ENCODE data around the gene PNKP. TPM values are rescaled to one million over a fixed set of nuclear protein-coding genes. Genes with fewer than 3 reads are reported as not detected.

Gene PNKP
- total RNA-seq, 1 donor from 2014 or later: 144 TPM

DNA sequence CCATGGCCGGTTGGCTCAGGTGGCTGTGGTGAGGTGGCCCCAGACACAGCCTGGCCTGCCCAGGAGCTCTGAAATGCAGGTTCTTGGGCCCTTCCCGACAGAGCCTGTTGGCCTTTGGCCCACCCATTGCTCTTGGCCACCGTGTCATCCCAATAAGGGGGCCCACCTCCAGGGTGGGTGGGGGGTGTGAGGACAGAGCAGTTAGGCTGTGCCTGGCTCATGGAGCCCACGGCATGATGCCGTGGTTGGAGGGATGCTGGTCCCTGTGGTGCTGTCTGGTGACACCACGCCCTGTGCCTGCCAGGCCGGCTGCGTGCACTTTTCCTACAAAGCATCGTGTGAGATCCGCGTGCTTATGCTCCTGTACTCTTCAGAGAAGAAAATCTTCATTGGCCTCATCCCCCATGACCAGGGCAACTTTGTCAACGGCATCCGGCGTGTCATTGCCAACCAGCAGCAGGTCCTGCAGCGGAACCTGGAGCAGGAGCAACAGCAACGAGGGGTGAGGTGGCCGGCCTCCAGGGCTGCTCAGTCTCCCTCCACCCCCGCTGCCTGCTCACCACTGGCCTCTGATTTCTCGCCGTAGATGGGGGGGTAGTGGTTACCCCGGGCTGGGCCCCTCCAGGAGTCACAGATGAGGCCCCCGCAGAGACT is 7.6 kb downstream of the PNKP start:
- Mint-ChIP-seq H3K36me3 (ENCODE audit: insufficient read depth) (peaks cover 17% of the 10 kb centered on the region), H3K27ac (no peak overlapping the region)
- DNase-seq (ENCODE audit: low spot score, unreplicated experiment): no peak

DNA sequence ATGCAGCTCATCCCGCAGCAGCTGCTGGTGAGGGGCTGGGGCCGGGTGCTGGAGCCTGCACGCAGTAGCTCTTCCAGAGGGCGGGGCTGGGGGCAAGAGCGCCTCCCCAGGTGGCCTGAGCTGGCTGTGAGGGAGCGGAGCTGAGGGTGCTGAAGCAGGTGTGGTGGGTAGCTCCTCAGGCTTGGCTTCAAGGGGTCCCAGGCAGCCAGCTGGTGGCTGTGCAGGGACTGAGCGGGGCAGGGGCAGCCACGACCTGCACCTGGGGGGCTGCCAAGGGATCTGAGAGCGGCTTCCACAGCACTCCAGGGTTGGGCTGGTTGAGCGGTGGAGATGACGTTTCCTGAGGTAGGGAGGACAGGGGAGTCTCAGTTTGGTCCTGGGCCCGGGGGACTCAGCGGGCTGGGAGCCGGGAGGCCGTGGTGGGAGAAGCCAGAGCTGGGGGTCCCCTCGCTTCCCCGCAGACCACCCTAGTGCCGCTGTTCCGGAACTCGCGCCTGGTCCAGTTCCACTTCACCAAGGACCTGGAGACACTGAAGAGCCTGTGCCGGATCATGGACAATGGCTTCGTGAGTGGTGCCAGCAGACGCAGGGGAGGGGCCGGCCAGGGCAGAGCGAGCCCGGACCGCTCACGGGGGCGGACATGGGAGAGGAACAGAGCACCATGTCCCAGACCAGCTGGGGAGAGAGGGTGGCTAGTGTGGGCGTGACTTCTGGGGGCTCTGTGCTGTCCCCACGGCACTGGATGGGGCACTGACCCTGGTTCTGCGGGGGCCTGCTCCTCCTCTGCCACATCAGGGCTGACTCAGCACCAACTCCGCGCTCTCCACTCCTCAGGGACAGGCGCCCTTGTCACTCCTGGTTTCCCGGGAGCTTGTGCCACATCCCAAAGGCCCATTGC is 9.0 kb downstream of the PNKP start:
- H3K4me3 Mint-ChIP-seq (ENCODE audit: low read depth): no peak overlapping the region
- H3K27me3 Mint-ChIP-seq: no peaks in the 10 kb centered on the region
- no peak overlapping the region for H3K27ac Mint-ChIP-seq
- peaks cover 5% of the 10 kb centered on the region for H3K4me1 Mint-ChIP-seq (ENCODE audit: low read depth)
- TF ChIP-seq, protein P1, sequence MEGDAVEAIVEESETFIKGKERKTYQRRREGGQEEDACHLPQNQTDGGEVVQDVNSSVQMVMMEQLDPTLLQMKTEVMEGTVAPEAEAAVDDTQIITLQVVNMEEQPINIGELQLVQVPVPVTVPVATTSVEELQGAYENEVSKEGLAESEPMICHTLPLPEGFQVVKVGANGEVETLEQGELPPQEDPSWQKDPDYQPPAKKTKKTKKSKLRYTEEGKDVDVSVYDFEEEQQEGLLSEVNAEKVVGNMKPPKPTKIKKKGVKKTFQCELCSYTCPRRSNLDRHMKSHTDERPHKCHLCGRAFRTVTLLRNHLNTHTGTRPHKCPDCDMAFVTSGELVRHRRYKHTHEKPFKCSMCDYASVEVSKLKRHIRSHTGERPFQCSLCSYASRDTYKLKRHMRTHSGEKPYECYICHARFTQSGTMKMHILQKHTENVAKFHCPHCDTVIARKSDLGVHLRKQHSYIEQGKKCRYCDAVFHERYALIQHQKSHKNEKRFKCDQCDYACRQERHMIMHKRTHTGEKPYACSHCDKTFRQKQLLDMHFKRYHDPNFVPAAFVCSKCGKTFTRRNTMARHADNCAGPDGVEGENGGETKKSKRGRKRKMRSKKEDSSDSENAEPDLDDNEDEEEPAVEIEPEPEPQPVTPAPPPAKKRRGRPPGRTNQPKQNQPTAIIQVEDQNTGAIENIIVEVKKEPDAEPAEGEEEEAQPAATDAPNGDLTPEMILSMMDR (IDR thresholded peaks at IDR 0.05; ENCODE audit: unreplicated experiment): no peak
- no peak for DNase-seq (ENCODE audit: low spot score, unreplicated experiment)
- H3K9me3 Mint-ChIP-seq (ENCODE audit: low read depth): no peaks in the 10 kb centered on the region
- peaks cover 14% of the 10 kb centered on the region for H3K36me3 Mint-ChIP-seq (ENCODE audit: insufficient read depth)

More for the DNA sequence above, 7.6 kb downstream of the PNKP start:
- H3K4me1 Mint-ChIP-seq (ENCODE audit: low read depth): peaks cover 2% of the 10 kb centered on the region
- TF ChIP-seq, protein P1 (IDR thresholded peaks at IDR 0.05; ENCODE audit: unreplicated experiment): no peak
- H3K9me3 Mint-ChIP-seq (ENCODE audit: low read depth): no peaks in the 10 kb centered on the region
- H3K27me3 Mint-ChIP-seq: no peaks in the 10 kb centered on the region
- H3K4me3 Mint-ChIP-seq (ENCODE audit: low read depth): no peak overlapping the region

GRCh38 chr19:49857838-49858087 is 9.6 kb downstream of the PNKP start:
- TF ChIP-seq, protein P1 (IDR thresholded peaks at IDR 0.05; ENCODE audit: unreplicated experiment): no peak
- Mint-ChIP-seq H3K4me1 (ENCODE audit: low read depth) (peaks cover 8% of the 10 kb centered on the region), H3K27me3 (no peaks in the 10 kb centered on the region), H3K4me3 (ENCODE audit: low read depth) (no peak overlapping the region), H3K27ac (no peak overlapping the region), H3K36me3 (ENCODE audit: insufficient read depth) (peaks cover 12% of the 10 kb centered on the region), H3K9me3 (ENCODE audit: low read depth) (no peaks in the 10 kb centered on the region)
- no peak for DNase-seq (ENCODE audit: low spot score, unreplicated experiment)

- no peaks in the 10 kb centered on the region for H3K27me3 Mint-ChIP-seq
- no peak for DNase-seq (ENCODE audit: low spot score, unreplicated experiment)
- H3K36me3 Mint-ChIP-seq (ENCODE audit: insufficient read depth): peaks cover 15% of the 10 kb centered on the region
- H3K27ac Mint-ChIP-seq: no peak overlapping the region
- TF ChIP-seq, protein P1 (IDR thresholded peaks at IDR 0.05; ENCODE audit: unreplicated experiment): no peak
- H3K4me3 Mint-ChIP-seq (ENCODE audit: low read depth): no peak overlapping the region
- H3K4me1 Mint-ChIP-seq (ENCODE audit: low read depth): peaks cover 13% of the 10 kb centered on the region
- no peaks in the 10 kb centered on the region for H3K9me3 Mint-ChIP-seq (ENCODE audit: low read depth)
Observed at GRCh38 chr19:49857061-49857837, 10.1 kb downstream of the PNKP start.

DNA sequence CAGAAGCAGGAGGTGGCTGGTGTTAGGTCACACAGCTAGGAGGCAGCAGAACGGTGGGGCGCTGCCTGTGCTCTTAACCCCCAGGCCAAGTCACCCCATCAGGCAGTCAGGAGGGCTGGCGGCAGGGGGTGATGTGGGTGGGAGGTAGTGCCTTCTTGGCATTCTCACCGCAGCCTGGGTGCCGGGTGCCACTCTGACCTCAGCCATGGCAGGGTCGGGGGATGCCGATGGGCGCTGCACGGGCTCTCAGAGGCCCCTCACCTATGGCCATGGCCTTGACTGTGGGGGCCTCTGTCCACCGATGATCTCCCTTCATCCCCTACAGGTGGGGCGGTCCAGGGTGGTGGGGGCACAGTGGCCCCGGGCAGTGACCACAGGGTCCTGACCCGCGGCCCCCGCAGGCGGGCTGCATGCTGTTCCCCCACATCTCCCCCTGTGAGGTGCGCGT is 10.8 kb downstream of the PNKP start:
- no peak for DNase-seq (ENCODE audit: low spot score, unreplicated experiment)
- no peak overlapping the region for H3K27ac Mint-ChIP-seq
- H3K4me1 Mint-ChIP-seq (ENCODE audit: low read depth): peaks cover 15% of the 10 kb centered on the region
- no peak overlapping the region for H3K4me3 Mint-ChIP-seq (ENCODE audit: low read depth)
- no peaks in the 10 kb centered on the region for H3K9me3 Mint-ChIP-seq (ENCODE audit: low read depth)
- H3K27me3 Mint-ChIP-seq: no peaks in the 10 kb centered on the region
- TF ChIP-seq, protein P1 (IDR thresholded peaks at IDR 0.05; ENCODE audit: unreplicated experiment): no peak
- peaks cover 13% of the 10 kb centered on the region for H3K36me3 Mint-ChIP-seq (ENCODE audit: insufficient read depth)

Data from progenitor cell of endocrine pancreas (in vitro differentiated cells).